Measurements from ENCODE around the gene NRP2.

GRCh38 chr2:205769495-205769850 is 87.2 kb downstream of the NRP2 start:
- TF ChIP-seq POLR2A (IDR thresholded peaks at IDR 0.05), result no peak
- TF ChIP-seq, protein P1, sequence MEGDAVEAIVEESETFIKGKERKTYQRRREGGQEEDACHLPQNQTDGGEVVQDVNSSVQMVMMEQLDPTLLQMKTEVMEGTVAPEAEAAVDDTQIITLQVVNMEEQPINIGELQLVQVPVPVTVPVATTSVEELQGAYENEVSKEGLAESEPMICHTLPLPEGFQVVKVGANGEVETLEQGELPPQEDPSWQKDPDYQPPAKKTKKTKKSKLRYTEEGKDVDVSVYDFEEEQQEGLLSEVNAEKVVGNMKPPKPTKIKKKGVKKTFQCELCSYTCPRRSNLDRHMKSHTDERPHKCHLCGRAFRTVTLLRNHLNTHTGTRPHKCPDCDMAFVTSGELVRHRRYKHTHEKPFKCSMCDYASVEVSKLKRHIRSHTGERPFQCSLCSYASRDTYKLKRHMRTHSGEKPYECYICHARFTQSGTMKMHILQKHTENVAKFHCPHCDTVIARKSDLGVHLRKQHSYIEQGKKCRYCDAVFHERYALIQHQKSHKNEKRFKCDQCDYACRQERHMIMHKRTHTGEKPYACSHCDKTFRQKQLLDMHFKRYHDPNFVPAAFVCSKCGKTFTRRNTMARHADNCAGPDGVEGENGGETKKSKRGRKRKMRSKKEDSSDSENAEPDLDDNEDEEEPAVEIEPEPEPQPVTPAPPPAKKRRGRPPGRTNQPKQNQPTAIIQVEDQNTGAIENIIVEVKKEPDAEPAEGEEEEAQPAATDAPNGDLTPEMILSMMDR (IDR thresholded peaks at IDR 0.05 in 4 of 5, conservative IDR thresholded peaks at IDR 0.05 in 1 of 5), result no peak

Measured in gastrocnemius medialis (tissue), 4 donors.